SK-N-SH treated with all-trans-retinoic acid at 6 μM for 48 hours (cell line): ENCODE data around the gene THSD1.
"Not testable (repeated sequence)": the region's sequence is repeated elsewhere in the genome, so short reads cannot be mapped to it uniquely, and the experiment has no call there.

Experiments used
- PATZ1 ChIP-seq: fragments of 250-450 bp; sonication (Bioruptor Pico); IDR thresholded peaks from 2 replicates; pipeline ENCODE4 v1.8.0; 2020; ENCODE audit warnings: mild to moderate bottlenecking, moderate library complexity, borderline replicate concordance
- RARB ChIP-seq: fragments of 250-450 bp; sonication (Bioruptor Pico); IDR thresholded peaks from 2 replicates; pipeline ENCODE4 v1.8.0; 2021; ENCODE audit warnings: mild to moderate bottlenecking, moderate library complexity
- SNAI2 ChIP-seq: fragments of 250-450 bp; sonication (Bioruptor Pico); IDR thresholded peaks from 2 replicates; pipeline ENCODE4 v1.5.0; 2020; ENCODE audit warnings: mild to moderate bottlenecking, moderate library complexity
- TCF4 ChIP-seq: fragments of 250-450 bp; sonication (Bioruptor Pico); IDR thresholded peaks from 2 replicates; pipeline ENCODE4 v1.8.0; 2021; ENCODE audit warnings: mild to moderate bottlenecking, moderate library complexity, borderline replicate concordance
- TSHZ2 ChIP-seq: fragments of 250-450 bp; sonication (Bioruptor Pico); IDR thresholded peaks from 2 replicates; pipeline ENCODE4 v1.5.0; 2020; ENCODE audit warnings: mild to moderate bottlenecking, moderate library complexity
- ZFP30 ChIP-seq: fragments of 450-650 bp; formaldehyde crosslinking; IDR thresholded peaks from 2 replicates; pipeline ENCODE4 v1.5.0; 2022; ENCODE audit warnings: mild to moderate bottlenecking, moderate library complexity

- TF ChIP-seq TSHZ2, SNAI2, ZFP30, RARB, TCF4, PATZ1 (CRISPR knock-in tag): not testable (repeated sequence)
These were observed 1.5 kb upstream of the THSD1 start for GRCh38 chr13:52407436-52407835.
